Raji (cell line): ENCODE results near the gene TCF7L1.
A peak's percentile ranks its signal among the peaks of the same experiment; 100 is the strongest.

ENCODE experiments used
- POLR2A ChIP-seq: IDR thresholded peaks from 2 replicates; pipeline ENCODE4 v1.6.1; 2011; ENCODE audit warnings: low read depth, low read length, control low read depth; ENCODE audit not compliant: insufficient read depth

The TCF7L1 gene

DNA sequence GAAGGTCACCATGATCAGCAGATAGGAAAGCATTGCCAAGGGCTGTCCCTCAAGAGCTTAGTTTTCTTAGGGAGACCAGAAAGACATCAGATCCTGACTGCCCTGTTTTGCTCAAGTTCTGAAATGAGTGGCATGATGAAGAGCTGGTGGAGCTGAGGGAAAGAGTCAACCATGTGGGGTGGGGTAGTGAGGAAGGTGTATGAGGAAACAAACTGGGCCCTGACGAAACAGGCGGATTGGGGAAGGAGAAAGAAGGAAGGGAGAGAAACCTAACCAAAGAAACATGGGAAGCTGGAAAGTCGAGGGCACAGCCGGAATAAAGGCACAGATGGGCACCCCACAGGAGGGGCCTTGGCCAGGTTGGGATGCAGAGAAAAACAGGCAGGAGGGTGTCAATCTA lies 186.6 kb downstream of the TCF7L1 start:
- TF ChIP-seq POLR2A = no peak

- no peak for TF ChIP-seq POLR2A
These were observed 190.3 kb downstream of the TCF7L1 start for GRCh38 chr2:85323351-85323987.

GRCh38 chr2:85324639-85325465 lies 191.7 kb downstream of the TCF7L1 start:
- TF ChIP-seq POLR2A = no peak

- TF ChIP-seq POLR2A = no peak
These were observed 192.2 kb downstream of the TCF7L1 start for GRCh38 chr2:85325466-85325811.

DNA sequence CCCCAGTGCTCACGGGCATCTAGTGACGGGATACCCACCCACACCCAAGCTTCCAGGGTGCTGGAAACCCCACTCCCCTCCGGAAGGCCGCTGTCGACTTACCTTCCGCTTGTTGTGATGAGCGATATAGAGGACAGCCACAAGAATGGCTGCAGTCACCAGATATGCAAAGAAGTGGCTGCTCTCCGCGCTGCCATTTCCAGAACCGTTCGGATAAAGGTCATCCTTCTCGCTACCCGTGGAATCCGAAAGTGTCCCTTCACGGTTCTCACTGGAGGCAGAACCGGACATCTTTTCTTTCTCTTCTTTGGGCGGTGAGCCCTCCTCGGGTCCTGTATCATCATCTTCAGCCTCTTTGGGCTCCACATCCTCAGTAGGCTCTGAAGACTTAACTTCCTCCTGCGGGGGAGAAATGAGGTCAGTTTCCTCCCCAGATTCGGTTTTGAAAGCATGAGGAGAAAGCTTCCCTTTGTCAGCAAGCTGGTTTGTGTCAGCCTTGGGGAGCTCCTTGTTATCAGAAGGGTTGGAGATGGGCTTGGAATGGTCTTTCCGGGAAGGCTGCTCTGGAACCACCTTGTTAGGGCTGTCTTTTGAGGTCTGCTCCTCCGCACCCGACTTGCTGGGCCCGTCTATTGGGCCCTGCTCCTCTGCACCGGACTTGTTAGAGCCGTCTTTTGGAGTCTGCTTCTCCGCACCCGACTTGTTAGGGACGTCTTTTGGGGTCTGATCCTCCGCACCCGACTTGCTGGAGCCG lies 193.4 kb downstream of the TCF7L1 start:
- no peak for TF ChIP-seq POLR2A

GRCh38 chr2:85327160-85327821 lies 194.1 kb downstream of the TCF7L1 start:
- TF ChIP-seq POLR2A = no peak

- TF ChIP-seq POLR2A = peak; percentile 99
These were observed 194.8 kb downstream of the TCF7L1 start, which contains the start of gene TGOLN2 for GRCh38 chr2:85327822-85328617. Gene TGOLN2, minus strand, starts transcription at chr2:85327989. Its CDS starts 27 bp downstream, at chr2:85327962.

DNA sequence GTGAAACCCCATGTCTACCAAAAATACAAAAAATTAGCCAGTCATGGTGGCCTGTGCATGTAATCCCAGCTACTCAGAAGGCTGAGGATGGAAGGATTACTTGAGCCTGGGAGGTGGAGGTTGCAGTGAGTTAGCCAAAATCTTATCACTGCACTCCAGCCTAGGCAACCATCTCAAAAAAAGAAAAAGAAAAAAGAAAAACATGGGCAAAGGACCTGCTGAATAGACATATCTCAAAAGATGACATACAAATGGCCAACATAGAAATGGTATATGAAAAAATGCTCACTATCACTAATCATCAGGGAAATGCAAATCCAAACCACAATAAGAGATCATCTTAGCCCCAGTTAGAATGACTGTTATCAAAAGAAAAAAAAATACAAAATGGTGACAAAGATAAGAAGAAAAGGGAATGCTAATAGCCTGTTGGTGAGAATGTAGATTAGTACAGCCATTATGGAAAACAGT lies 196.0 kb downstream of the TCF7L1 start:
- no peak for TF ChIP-seq POLR2A

- TF ChIP-seq POLR2A = no peak
These were observed 197.8 kb downstream of the TCF7L1 start for GRCh38 chr2:85330839-85331636.

- TF ChIP-seq POLR2A = no peak
These were observed 201.7 kb downstream of the TCF7L1 start for GRCh38 chr2:85334928-85335327.

DNA sequence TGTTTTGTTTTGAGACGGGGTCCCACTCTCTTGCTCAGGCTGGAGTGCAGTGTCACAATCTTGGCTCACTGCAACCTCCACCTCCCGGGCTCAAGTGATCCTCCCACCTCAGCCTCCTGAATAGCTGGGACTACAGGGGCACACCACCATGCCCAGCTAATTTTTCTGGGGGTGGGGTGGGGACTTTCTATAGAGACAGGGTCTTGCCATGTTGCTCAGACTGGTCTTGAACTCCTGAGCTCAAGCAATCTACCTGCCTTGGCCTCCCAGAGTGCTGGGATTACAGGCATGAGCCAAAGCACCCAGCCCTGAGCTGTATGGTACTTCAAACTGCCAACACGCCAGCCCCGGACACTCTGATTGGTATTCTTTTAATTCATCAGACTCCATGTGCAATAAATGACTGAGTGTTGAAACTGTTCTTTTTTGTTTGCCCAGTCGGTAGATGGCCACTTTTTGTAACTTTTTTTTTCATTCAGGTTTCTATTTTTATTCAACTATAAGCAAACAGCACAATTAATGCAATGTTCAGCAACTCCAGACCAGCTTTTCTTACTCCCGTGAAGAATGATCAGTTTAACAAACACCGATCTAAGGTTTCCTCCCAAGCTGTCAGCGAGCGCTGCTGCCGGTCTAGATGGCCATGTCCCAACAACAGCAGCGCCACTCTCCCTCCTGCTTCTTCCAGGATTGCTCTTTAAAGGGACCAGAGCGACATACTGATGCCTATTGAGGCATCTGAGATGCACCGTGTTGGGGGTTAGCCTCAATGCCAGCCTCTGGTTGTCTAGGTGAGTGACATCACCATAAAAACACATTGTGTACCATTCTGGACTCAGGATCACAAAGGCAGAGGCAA lies 207.1 kb downstream of the TCF7L1 start:
- no peak for TF ChIP-seq POLR2A

GRCh38 chr2:85341269-85342029 lies 208.3 kb downstream of the TCF7L1 start:
- TF ChIP-seq POLR2A = no peak
